Right lobe of liver (tissue), 6 donors: Measurements from ENCODE around the gene RTP2. TPM values are rescaled to one million over a fixed set of nuclear protein-coding genes. Genes with fewer than 3 reads are reported as not detected.
A peak's percentile ranks its signal among the peaks of the same experiment; 100 is the strongest.

Experiments used
- ATAC-seq, 4 donors: fragments of 200-7000 bp; cut with Tn5 transposase; one replicate each; pipeline ENCODE4 v1.9.1; 2020; ENCODE audit warnings: mild to moderate bottlenecking in 4 of 4, moderate library complexity in 4 of 4
- DNase-seq, 3 donors: peaks; one replicate each; pipeline ENCODE4 v3.0.0-alpha.2; 2020
- H3K27ac ChIP-seq, 3 donors: fragments of 200-600 bp; one replicate each; pipeline ENCODE4 v1.8.0; 2022
- H3K27me3 ChIP-seq, 2 donors: fragments of 200-600 bp; one replicate each; pipeline ENCODE4 v1.8.0; 2022
- H3K36me3 ChIP-seq, 4 donors: fragments of 200-600 bp; sonication (generic) in 1 of 4; one replicate each; pipeline versions ENCODE4 v1.5.1 to v1.8.0; 2017 to 2022; ENCODE audit warnings: control low read depth in 1 of 4
- H3K4me1 ChIP-seq, 4 donors: fragments of 200-600 bp; sonication (generic) in 1 of 4; one replicate each; pipeline versions ENCODE4 v1.5.1 to v1.8.0; 2017 to 2022; ENCODE audit warnings: control low read depth in 1 of 4
- H3K4me3 ChIP-seq, 3 donors: fragments of 200-600 bp; one replicate each; pipeline ENCODE4 v1.8.0; 2022
- H3K9me3 ChIP-seq, 4 donors: fragments of 200-600 bp; sonication (generic) in 1 of 4; one replicate each; pipeline versions ENCODE4 v1.5.1 to v1.8.0; 2017 to 2022; ENCODE audit warnings: control low read depth in 1 of 4
- POLR2A ChIP-seq: fragments of 450-650 bp; IDR thresholded peaks from one replicate; pipeline ENCODE4 v1.6.1; 2017; ENCODE audit warnings: antibody characterized with exemption, mild to moderate bottlenecking
- WGBS: methylation state at CpG from one replicate; pipeline ENCODE4 v1.1.6; 2018; ENCODE audit warnings: low coverage, low lambda C conversion rate; ENCODE audit not compliant: insufficient coverage; ENCODE audit errors: missing lambda C conversion rate; 5-methylcytosine and 5-hydroxymethylcytosine counted together
- intact Hi-C, 2 donors: fragments of 100-400 bp; cut with DNase I; formaldehyde crosslinking; loops; one replicate each; pipeline versions ENCODE4 v1.11.2 to v1.14.1; 2022
- total RNA-seq, 6 experiments: library from RNA; depleted of rRNA in 2 of 6; stranded (reverse); fragments of >200 nt in 2 of 6; fragmentation: NEBNext Ultra II Directional in 3 of 6; extraction: Animal tissue kit (Norgen Biotek cat#: 25700) in 3 of 6; gene quantifications; one replicate each; pipeline versions ENCODE4 v1.1.0 to v1.2.4, GENCODE V29; 2016 to 2023
- TF ChIP-seq, protein P1 (sequence below), 4 donors: fragments of 200-600 bp in 3 of 4; fragments of 450-650 bp in 1 of 4; IDR thresholded peaks; one replicate each; pipeline versions ENCODE4 v1.5.1 to v1.8.0; 2016 to 2022; ENCODE audit warnings: antibody characterized with exemption in 4 of 4, mild to moderate bottlenecking in 2 of 4
- donor health status: DM: no; HTN: yes; CAD: no.
- donor health status: DM: no; HTN: no; CAD: no.
- donor health status: DM: no; HTN: no; CAD: no.
- donor health status: DM: no; HTN: yes; CAD: no.
- donor health status: DM: no; HTN: yes; CAD: no.

The RTP2 gene
- total RNA-seq, 6 experiments from 2014 or later: not detected

DNA sequence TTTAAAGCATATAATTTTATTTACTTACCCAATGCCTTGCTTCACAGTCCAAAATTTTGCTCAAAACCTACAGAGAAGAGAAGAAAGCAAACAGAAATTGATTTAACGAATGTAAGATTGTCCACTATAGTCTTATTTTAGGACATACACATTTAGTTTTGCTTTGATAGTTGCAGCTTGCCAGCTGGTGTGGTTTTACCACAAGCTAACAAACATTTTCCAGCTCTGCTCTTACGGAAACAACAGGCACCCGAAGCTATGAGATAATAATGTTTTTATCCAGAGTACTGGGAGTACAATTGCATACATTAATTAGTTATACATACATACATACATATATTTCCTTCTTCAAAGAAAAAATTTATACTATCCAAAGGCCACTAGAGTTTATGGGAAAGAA lies 32.5 kb upstream of the RTP2 start:
- intact Hi-C loops: no loop called here
- no peaks in the 10 kb centered on the region for H3K9me3 ChIP-seq
- 27% methylated on average over 3 of the region's 3 CpGs for WGBS

GRCh38 chr3:187733371-187733770 lies 31.0 kb upstream of the RTP2 start:
- no peak for TF ChIP-seq POLR2A
- TF ChIP-seq, protein P1, sequence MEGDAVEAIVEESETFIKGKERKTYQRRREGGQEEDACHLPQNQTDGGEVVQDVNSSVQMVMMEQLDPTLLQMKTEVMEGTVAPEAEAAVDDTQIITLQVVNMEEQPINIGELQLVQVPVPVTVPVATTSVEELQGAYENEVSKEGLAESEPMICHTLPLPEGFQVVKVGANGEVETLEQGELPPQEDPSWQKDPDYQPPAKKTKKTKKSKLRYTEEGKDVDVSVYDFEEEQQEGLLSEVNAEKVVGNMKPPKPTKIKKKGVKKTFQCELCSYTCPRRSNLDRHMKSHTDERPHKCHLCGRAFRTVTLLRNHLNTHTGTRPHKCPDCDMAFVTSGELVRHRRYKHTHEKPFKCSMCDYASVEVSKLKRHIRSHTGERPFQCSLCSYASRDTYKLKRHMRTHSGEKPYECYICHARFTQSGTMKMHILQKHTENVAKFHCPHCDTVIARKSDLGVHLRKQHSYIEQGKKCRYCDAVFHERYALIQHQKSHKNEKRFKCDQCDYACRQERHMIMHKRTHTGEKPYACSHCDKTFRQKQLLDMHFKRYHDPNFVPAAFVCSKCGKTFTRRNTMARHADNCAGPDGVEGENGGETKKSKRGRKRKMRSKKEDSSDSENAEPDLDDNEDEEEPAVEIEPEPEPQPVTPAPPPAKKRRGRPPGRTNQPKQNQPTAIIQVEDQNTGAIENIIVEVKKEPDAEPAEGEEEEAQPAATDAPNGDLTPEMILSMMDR (IDR thresholded peaks at IDR 0.05): no peak
- intact Hi-C loops: no loop called here
- WGBS: 96% methylated on average over 11 of the region's 11 CpGs
- Histone ChIP-seq H3K27ac (no peak overlapping the region), H3K9me3 (no peaks in the 10 kb centered on the region), H3K4me3 (no peak overlapping the region), H3K27me3 (no peaks in the 10 kb centered on the region), H3K4me1 (peaks cover 0 to 41% (median 10%) of the 10 kb centered on the region in 4 donors), H3K36me3 (peaks cover 12 to 56% (median 39%) of the 10 kb centered on the region in 4 donors)
- DNase-seq (no peak), ATAC-seq (no peak)

More for the DNA sequence above, 32.5 kb upstream of the RTP2 start:
- no peaks in the 10 kb centered on the region for H3K27me3 ChIP-seq
- ATAC-seq (no peak), DNase-seq (no peak)
- no peak overlapping the region for H3K4me3 ChIP-seq
- H3K36me3 ChIP-seq: peaks cover 4 to 41% (median 26%) of the 10 kb centered on the region in 4 donors
- TF ChIP-seq POLR2A: no peak
- TF ChIP-seq, protein P1 (IDR thresholded peaks at IDR 0.05): no peak
- peaks cover 0 to 29% (median 10%) of the 10 kb centered on the region in 4 donors for H3K4me1 ChIP-seq
- H3K27ac ChIP-seq: peak overlapping the region in 2 of 3 donors; percentile 99 to 100

- 100% methylated on average over 5 of the region's 12 CpGs for WGBS
- DNase-seq: no peak
- Histone ChIP-seq H3K9me3 (no peaks in the 10 kb centered on the region), H3K36me3 (peaks cover 34 to 93% (median 68%) of the 10 kb centered on the region in 4 donors), H3K27me3 (no peaks in the 10 kb centered on the region), H3K4me3 (no peak overlapping the region), H3K27ac (no peak overlapping the region), H3K4me1 (peaks cover 0 to 23% (median 1%) of the 10 kb centered on the region in 4 donors)
- intact Hi-C loops: no loop called here
- peak in 3 of 4 donors; percentile 2 to 8 (median 6) for ATAC-seq
- TF ChIP-seq, protein P1 (IDR thresholded peaks at IDR 0.05): no peak
- no peak for TF ChIP-seq POLR2A
Measured at GRCh38 chr3:187729598-187729997, 27.2 kb upstream of the RTP2 start.

- TF ChIP-seq, protein P1 (IDR thresholded peaks at IDR 0.05): no peak
- no peak for TF ChIP-seq POLR2A
- no peak overlapping the region for H3K27ac ChIP-seq
- peaks cover 0 to 17% (median 0%) of the 10 kb centered on the region in 4 donors for H3K4me1 ChIP-seq
- intact Hi-C loops: no loop called here
- H3K4me3 ChIP-seq: no peak overlapping the region
- peak; percentile 21 to 75 (median 60) for ATAC-seq
- H3K27me3 ChIP-seq: no peaks in the 10 kb centered on the region
- no peak for DNase-seq
- 41% methylated on average over 6 of the region's 13 CpGs for WGBS
- H3K9me3 ChIP-seq: no peaks in the 10 kb centered on the region
- H3K36me3 ChIP-seq: peaks cover 34 to 99% (median 71%) of the 10 kb centered on the region in 4 donors
Measured at GRCh38 chr3:187728940-187729583, 26.7 kb upstream of the RTP2 start.
